Fibroblast of the aortic adventitia (primary cell): ENCODE measurements around the gene FDXR. TPM values are rescaled to one million over a fixed set of nuclear protein-coding genes. Genes with fewer than 3 reads are reported as not detected.

Source experiments
- DNase-seq: peaks from one replicate; pipeline ENCODE4 v3.0.0-alpha.2; 2010; ENCODE audit warnings: low read depth
- H3K4me3 ChIP-seq: 2 replicates; pipeline ENCODE4 v1.5.1; 2011; ENCODE audit warnings: low read depth, mild to moderate bottlenecking, control low read depth, low read length, moderate library complexity
- total RNA-seq: library from RNA; depleted of rRNA; stranded (reverse); fragments of >200 nt; gene quantifications from 2 replicates; pipeline ENCODE4 v1.2.3, GENCODE V29; 2012; ENCODE audit warnings: low replicate concordance
- TF ChIP-seq, protein P1 (sequence below): IDR thresholded peaks from 2 replicates; pipeline ENCODE4 v1.5.1; 2011; ENCODE audit warnings: mild to moderate bottlenecking, low read length, control low read depth, inconsistent platforms; ENCODE audit not compliant: insufficient read depth

The FDXR gene
- total RNA-seq, 1 donor, result 14.7 TPM

DNA sequence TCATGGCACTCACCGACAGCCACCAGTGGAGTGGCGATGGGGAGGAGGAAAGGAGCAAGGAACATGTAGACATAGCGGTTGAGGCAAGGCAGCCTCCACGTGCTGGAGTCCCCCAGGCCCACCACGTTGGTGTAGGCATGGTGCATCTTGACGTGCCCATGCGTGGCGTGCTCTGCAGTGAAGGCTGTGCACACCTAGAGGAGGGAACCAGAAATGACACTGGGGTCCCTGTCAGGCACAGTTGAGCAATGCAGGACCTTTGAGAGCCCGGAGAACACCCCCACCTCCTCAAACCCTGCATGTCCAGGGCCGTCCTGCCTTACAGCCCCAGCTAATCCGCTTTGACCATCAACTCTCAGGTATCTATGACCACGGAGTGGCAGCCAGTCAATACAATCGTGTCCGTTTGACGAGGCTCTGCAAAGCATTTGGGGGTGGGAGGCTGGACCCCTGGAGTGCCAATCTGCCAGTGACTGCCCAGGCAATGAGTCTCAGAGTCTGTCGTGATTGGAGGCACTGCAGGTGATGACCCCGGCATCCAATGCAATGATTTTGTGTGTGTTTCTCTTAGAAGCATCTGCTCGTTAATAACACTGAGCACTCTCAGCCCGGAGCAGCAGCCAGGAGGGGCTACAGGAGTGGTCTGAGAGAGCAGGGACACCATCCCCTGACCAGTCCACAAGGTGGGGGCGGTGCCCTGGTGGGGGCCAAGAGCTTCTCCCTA, 9.9 kb upstream of the FDXR start:
- DNase-seq, result no peak
- no peak overlapping the region for H3K4me3 ChIP-seq
- TF ChIP-seq, protein P1, sequence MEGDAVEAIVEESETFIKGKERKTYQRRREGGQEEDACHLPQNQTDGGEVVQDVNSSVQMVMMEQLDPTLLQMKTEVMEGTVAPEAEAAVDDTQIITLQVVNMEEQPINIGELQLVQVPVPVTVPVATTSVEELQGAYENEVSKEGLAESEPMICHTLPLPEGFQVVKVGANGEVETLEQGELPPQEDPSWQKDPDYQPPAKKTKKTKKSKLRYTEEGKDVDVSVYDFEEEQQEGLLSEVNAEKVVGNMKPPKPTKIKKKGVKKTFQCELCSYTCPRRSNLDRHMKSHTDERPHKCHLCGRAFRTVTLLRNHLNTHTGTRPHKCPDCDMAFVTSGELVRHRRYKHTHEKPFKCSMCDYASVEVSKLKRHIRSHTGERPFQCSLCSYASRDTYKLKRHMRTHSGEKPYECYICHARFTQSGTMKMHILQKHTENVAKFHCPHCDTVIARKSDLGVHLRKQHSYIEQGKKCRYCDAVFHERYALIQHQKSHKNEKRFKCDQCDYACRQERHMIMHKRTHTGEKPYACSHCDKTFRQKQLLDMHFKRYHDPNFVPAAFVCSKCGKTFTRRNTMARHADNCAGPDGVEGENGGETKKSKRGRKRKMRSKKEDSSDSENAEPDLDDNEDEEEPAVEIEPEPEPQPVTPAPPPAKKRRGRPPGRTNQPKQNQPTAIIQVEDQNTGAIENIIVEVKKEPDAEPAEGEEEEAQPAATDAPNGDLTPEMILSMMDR, result no peak

DNA sequence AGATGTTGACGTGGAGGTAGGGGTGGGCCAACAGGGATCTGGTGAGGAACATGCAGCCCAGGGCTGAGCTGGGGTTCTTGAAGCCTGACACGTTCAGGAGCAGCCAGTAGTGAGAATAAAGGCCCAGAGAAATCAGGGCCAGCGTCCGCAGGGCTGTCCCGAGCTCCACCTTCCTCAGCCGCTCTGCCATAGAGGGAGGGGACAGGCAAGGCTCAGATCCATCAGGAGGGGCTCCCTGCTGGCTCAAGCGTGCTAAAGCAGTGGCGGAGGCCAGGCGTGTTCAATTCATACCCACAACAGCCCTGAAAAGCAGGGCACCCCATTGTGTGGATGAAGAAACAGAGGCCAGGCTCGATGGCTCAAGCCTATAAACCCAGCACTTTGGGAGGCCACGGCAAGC, 8.3 kb upstream of the FDXR start:
- TF ChIP-seq, protein P1, result no peak
- no peak overlapping the region for H3K4me3 ChIP-seq
- DNase-seq, result no peak

DNA sequence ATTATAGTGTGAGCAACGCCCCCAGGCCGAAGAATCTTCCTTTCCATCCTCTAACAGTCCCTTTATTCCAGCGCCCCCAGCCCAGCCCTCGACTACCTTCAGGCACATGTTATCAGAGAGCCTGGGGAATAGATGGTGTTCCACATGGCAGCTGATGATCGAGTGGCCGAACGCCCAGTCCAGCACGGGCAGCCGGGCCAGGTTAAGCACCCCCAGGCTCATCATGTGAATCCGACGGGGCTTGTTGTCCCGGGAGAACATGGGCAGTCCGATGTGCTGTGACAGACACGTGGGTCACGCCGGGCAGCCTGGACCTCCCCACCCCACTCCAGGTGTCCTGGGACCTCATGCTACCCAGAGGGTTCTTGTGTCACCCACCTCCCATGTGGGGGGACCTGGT, 6.5 kb upstream of the FDXR start:
- TF ChIP-seq, protein P1, result no peak
- H3K4me3 ChIP-seq, result no peak overlapping the region
- no peak for DNase-seq

DNA sequence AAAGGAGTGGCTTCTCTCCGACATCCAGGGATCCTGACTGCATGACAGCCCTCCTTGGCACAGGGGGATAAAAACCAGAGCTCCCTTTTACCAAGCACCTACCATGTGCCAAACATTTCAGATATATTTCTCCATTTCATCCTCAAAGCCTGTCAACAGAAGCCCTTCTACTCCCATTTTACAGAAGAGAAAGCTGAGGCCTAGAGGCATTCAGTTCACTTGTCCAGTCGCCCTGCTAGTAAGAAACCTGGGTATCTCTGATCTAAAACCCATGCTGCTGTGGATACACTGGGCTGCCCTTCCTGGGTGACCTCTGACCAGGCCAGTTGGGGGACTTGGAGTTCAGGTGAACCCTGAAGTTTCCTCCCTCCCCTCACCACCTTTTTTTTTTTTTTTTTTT, 5.9 kb upstream of the FDXR start:
- TF ChIP-seq, protein P1, result no peak
- no peak overlapping the region for H3K4me3 ChIP-seq
- DNase-seq, result no peak

DNA sequence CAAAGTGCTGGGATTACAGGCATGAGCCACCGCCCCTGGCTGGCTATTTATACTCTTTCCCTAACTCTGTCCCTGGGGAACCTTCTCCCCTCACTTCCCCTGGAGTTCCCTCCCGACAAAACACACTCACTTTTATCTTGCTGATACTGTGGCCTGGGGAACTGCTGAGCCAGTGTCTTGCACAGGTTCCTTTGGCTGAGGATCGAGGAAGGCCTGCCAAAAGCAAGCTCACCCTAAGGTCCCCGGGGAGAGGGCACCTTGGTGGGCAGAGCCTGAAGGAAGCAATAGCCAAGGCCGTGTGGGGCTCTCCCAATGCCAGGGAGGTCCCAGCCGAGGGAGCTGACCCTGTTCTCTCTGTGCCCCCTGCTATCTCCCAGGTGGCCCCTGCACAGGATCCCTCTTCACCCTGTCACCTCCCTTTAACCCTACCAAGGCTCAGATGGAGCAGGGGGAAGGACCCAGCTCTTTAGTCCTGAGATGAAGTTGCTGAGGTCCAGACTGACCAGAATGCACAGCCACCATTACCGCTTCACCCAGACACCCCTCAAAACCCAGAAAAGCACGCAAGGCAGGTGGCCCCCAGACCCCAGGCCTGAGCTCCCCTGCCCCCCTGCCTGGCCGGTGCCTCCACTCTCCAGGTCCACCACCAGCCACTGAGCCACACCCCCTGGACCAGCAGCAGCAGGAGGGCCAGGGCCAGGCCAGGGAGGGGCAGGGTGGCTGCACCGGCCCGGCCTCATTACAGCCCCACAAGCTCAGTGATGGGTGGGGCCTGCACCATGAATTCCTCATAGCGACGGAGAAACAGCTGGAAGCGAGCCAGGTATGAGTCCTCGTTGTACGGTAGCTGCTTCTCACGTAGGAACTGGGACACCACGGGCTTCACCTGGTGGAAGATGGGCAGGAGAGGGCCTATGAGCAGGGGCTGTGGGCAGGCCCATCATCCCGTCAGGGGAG, 5.1 kb upstream of the FDXR start:
- TF ChIP-seq, protein P1, result no peak
- no peak overlapping the region for H3K4me3 ChIP-seq
- DNase-seq, result peak; percentile 60

DNA sequence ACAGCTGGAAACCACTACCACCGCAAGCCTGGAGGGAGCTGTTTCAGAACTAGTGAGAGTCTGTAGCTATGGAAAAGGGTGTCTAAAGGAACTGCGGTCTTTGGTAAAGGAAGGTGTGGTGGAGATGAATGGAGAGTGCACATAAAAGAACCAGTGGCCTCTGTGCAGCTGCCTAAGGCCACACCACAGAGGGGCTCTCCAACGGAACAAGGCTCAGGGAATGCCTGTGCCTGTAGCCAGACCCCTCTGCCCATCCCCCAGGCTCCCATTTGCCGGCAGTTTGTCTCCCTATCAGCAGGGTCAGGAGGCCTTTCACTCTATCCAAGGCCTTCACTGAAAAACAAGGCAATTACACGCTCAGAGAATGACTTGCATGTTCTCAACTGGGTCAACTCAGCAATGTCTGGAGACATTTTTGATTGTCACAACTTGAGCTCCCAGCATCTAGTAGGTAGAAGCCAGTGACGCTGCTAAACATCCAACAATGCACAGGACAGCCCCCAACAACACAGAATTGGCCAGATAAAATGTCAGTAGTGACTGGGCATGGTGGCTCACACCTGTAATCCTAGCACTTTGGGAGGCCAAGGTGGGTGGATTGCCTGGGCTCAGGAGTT, 3.3 kb upstream of the FDXR start:
- no peak for DNase-seq
- TF ChIP-seq, protein P1, result no peak

More for the DNA sequence above, 3.3 kb upstream of the FDXR start:
- no peak overlapping the region for H3K4me3 ChIP-seq
